AML-193 (cell line): ENCODE data around the gene CC2D2A.

Experiments used
- DNase-seq, 2 experiments: peaks; one replicate each; lab custom pipeline; 2025; lab: John Stamatoyannopoulos, UW

CC2D2A gene

GRCh38 chr4:15649914-15650545, 180.3 kb downstream of the CC2D2A start:
- peak; percentile 66 to 69 for DNase-seq
